GM19452 (cell line): Measurements from ENCODE around the gene COL27A1.
"Not testable (repeated sequence)": the region's sequence is repeated elsewhere in the genome, so short reads cannot be mapped to it uniquely, and the experiment has no call there.

Source experiments
- ATAC-seq: cut with Tn5 transposase; IDR thresholded peaks from one replicate; pipeline ENCODE4 v1.9.1; 2021; ENCODE audit not compliant: unreplicated experiment

The COL27A1 gene

DNA sequence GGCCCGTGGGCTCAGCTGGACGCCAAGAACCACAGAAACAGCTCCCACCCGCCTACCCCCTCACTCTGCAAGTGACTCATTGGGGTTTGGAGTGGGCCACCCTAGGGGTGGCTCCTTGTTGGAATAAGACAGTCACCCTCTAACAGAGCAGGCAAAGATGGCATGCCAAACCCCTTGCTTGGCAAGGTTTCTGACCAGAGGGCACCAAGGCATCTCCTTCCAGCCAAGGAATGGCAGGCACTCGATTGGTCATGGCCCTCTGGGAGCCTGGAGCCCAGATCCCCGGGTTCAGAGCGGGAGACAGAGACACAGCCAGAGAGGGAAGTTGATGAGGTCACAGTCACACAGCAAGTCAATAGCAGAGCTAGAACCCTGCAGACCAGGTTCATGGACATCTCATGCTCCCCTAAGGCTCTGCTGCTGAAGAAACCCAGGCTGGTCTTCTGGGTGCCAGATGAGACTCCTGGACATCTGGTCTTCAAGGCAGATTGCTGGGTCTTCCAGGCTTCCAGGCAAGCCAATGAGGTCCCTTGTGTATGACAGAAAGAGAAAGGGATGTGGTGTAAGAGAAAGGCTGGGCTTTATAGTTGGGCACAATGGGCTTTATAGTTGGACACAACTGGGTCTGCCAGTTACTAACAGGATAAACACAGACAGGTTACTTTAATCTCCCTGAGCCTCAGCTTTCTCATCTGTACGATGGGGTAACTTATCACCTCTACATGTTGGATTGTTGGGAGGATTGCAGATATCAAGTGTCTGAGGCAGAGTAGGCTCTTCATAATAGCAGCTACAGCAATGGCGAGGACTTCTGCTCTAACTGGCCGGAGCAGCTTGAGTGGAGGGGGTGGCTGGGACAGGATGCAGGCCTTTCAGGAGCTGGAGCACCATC, 33.0 kb upstream of the COL27A1 start:
- no peak for ATAC-seq

DNA sequence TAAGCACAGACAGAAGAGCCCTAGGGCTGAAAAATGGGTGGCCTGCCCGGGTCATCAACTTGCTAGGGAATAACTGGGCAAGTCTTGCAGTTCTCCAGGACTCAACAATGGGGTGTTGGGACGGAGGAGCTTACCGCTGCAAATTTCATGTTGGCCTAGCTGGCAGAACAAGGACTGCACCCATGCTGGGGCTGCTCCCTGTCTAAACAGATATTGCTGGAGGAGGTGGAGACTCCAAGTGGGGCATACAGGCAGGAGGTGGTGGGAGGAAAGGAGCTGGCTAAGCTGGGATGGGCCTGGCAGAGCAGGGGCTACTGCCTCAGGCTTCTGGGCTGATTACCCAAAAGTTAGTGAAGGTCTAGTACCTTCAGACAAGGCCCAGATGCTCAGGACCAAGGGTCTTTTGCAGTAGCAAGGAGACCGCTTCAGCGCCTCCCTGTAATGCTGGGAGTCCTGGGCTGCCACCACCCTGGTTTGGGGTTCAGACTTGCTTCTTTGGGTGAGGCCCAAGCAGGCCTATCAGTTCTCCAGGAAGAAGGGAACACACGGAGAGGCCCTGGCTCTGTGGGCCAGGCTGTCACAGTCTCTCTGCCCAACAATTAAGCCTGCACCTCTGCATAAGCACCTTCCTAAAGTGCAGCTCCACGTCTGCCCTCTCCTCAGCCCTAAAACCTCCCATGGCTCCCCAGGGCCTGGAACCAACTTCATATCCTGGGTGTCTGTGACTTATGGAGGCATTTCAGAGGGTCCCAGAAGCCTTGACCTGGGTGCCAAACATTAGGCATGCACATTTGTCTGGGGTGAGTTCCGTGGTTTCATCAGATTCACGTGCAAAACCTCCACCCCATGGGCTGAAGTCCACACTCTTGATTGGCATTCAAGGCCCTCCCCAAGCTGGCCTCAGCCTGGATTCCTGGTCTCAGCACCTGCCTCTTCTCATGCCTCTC, 32.0 kb upstream of the COL27A1 start:
- ATAC-seq, result no peak

DNA sequence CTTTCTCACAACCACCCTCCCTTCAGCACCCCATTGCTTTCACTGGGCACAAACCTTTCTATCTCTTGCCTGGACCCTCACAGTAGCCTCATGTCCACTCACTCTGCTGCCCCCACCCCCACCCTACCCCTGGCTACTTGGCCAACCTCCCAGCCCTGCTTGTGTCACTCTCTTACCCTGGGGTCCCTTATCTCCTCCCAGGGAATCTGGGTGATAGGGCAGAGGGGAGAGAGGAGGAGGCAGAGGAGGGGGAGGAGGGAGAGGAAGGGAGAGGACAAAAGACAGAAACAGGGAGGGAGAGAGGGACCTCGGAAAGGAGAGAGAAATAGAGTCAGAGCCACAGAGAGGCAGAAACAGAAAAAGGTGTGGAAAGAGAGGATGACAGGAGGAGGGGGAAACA, 31.2 kb upstream of the COL27A1 start:
- no peak for ATAC-seq

- no peak for ATAC-seq
These were observed 30.5 kb upstream of the COL27A1 start for GRCh38 chr9:114124666-114125475.

DNA sequence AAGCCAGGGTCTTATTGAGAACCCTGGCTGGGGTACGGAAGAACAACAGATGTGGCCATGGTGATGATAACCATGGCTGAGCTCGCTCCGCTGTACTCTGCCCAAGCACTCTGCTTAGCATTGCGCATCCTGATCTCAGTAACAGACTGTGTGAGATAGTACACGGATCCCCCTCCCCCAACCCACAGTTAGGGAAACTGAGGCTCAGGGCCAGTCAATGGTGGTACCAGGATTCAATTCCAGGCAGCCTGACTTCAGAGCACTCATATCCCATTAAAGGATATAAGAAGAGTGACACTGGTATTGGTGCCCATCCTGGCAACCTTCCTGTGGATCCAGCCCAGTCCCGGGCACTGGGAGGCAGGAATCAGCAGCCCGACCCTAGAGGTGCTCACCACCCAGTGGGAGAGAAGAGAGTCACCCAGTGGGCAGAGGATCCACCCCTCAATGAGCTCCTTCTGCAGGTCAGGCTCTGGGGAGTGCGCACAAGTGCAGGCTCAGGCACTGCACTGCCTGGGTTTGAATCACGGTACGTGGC, 29.8 kb upstream of the COL27A1 start:
- ATAC-seq, result no peak

DNA sequence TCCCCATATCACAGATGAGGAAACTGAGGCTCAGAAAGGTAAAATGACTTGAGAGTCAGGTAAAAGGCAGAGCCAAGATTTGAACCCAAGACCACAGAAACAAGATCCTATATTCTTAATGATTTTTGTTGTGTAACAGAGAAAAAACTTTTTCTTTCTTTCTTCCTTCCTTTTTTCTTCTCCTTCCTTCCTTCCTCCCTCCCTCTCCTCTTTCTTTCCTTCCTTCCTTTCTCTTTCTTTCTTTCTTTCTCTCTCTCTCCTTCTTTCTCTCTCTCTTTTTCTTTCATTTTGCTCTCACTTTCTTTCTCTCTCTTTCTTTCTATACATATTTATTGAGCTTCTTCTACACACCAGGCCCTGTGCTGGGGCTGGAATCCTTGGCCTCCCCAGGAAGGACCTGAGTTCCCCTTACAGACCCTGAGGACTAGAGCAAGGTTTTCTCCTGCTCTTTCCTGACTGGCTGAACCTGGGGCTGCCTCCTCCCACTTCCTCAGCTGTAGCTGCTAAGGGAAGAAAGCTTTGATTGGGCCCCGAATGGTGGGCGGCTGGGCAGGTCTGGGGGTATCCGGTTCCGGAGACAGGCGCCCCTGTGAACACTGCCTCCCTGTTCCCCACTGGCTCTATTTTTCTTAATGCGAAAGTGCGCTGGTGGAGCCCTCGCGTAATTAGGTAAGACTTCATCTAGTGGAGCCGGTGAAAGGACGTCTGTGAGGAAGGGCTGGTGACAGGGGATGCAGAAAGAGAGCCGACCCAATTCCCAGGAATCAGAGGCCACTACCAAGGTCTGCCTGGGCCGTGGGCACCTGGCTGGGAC, 28.9 kb upstream of the COL27A1 start:
- no peak for ATAC-seq

- ATAC-seq, result not testable (repeated sequence)
These were observed 26.6 kb upstream of the COL27A1 start for GRCh38 chr9:114128759-114129158.

GRCh38 chr9:114130141-114130540, 25.2 kb upstream of the COL27A1 start:
- ATAC-seq, result no peak

DNA sequence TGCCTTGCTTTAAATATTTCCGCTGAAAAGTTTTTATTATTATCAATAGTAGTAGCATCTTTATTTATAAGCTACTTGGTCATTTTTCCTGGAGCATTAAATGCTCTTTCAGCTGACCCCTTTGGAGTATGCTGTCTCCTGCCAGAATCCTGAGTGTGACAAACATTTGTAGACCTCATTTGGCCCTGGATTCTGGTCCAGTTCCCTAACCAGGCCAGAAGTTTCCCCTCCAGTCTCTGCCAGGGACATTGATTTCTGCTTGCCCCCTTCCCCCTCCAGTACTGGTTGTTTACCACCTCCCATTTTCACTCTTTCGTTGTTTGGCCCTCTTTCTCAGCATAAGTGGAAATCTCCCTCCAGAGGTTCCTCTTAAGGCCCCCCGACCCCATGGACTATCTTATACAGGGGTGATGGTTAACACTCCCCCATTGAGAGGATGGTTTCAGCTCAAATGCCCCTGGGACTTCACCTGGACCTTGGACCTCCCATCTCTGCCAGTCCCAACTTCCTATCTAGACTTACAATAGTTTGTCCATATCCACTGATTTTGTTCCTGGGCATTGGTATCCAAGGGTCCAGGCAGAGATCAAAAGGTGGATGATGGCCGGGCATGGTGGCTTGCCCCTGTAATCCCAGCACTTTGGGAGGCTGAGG, 24.6 kb upstream of the COL27A1 start:
- ATAC-seq, result no peak

GRCh38 chr9:114131808-114132549, 23.4 kb upstream of the COL27A1 start:
- ATAC-seq, result no peak

DNA sequence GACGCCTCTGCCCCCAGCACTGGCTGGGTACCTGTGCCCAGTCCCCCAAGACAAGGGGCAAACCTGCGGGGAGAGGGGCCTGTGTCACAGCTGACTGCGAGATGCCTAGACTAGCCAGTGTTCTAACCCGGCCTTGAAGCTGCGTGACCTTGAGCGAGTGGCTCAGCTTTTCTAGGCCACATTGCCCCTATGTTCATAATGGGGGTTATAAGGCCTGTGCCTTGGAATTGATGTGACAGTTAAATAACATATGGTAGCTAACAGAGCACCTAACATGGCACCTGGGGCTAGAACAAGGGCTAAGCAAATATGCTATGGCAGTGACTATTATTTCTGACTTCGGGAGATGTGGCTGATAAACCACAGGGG, 22.8 kb upstream of the COL27A1 start:
- ATAC-seq, result no peak

GRCh38 chr9:114134827-114135396, 20.4 kb upstream of the COL27A1 start:
- no peak for ATAC-seq

- ATAC-seq, result no peak
These were observed 17.5 kb upstream of the COL27A1 start for GRCh38 chr9:114137831-114138230.

GRCh38 chr9:114138552-114138971, 16.8 kb upstream of the COL27A1 start:
- ATAC-seq, result no peak

DNA sequence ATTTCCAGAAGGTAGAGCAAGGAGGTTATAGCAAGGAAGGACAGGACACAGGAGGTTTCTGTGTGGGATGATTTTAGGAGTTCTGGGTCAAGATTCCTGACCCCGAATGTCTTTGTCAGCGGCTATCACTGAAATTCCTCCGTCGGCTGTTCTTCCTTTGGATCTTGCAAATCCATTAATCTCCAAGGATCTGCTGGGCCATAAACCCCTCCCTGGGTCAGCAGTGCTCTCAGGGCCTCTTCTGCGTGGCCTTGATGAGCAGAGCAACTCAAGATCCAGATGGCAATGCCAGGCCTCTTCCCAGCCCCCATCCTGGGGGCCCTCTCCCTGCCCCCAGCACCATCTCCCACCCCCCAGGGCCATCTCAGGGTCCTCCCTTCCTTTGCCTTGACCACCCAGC, 16.3 kb upstream of the COL27A1 start:
- no peak for ATAC-seq

GRCh38 chr9:114140401-114140800, 14.9 kb upstream of the COL27A1 start:
- no peak for ATAC-seq

GRCh38 chr9:114140850-114141249, 14.5 kb upstream of the COL27A1 start:
- no peak for ATAC-seq
